ENCODE measurements around the gene SUN5. TPM values are rescaled to one million over a fixed set of nuclear protein-coding genes. Genes with fewer than 3 reads are reported as not detected.

SUN5 gene
- total RNA-seq, 2 experiments from 2014 or later, result not detected

DNA sequence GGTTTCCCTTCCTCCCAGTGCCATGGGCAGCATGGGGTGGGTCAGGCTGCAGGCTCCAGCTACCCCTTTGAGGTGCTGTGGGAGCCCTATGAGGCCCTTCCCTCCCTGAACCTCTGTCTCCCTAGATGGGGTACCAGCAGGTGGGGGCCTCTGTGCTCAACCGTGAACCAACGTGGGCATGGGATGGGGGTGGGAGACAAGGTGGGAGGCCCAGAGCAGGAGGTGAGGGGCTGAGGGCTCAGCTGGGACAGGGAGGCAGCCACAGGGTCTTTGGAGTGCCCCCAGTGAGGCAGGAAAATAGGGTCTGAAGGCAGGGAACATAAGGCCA is 33.3 kb downstream of the SUN5 start:
- H3K36me3 Mint-ChIP-seq (ENCODE audit: low read depth), result no peaks in the 10 kb centered on the region
- POLR2A ChIA-PET, result interaction anchor here (0.8 to 3.9 kb wide), 5 partner anchors 20 to 29 kb away, joined by 3 to 31 read pairs (median 6); no protein-coding TSS in a partner anchor
- Histone ChIP-seq H3K27ac (ENCODE audit: low read depth in 1 of 2, low read length in 2 of 2) (peak overlapping the region; percentile 87 to 98), H3K36me3 (ENCODE audit: insufficient read depth, low read length) (no peaks in the 10 kb centered on the region), H3K4me3 (ENCODE audit: low read length) (peak overlapping the region; percentile 19), H3K27me3 (ENCODE audit: control insufficient read depth in 1 of 2, insufficient read depth in 2 of 2, low read length in 2 of 2) (no peaks in the 10 kb centered on the region), H3K4me1 (ENCODE audit: insufficient read depth, low read length) (peaks cover 99% of the 10 kb centered on the region), H3K9me3 (ENCODE audit: control insufficient read depth in 1 of 2, insufficient read depth in 1 of 2, low read length in 2 of 2) (peaks cover 4 to 5% of the 10 kb centered on the region in 2 experiments)
- ATAC-seq (ENCODE audit: poor library complexity) (no peak), DNase-seq (peak in 2 of 14 experiments; percentile 24 to 33)
- CTCF ChIA-PET, result interaction anchor here (1.4 to 2.2 kb wide), 2 partner anchors 25 to 69 kb away, joined by 5 to 6 read pairs; no protein-coding TSS in a partner anchor
- no peak overlapping the region for H3K27ac Mint-ChIP-seq
- TF ChIP-seq, protein P1, sequence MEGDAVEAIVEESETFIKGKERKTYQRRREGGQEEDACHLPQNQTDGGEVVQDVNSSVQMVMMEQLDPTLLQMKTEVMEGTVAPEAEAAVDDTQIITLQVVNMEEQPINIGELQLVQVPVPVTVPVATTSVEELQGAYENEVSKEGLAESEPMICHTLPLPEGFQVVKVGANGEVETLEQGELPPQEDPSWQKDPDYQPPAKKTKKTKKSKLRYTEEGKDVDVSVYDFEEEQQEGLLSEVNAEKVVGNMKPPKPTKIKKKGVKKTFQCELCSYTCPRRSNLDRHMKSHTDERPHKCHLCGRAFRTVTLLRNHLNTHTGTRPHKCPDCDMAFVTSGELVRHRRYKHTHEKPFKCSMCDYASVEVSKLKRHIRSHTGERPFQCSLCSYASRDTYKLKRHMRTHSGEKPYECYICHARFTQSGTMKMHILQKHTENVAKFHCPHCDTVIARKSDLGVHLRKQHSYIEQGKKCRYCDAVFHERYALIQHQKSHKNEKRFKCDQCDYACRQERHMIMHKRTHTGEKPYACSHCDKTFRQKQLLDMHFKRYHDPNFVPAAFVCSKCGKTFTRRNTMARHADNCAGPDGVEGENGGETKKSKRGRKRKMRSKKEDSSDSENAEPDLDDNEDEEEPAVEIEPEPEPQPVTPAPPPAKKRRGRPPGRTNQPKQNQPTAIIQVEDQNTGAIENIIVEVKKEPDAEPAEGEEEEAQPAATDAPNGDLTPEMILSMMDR (IDR thresholded peaks at IDR 0.05), result no peak
- peaks cover 49% of the 10 kb centered on the region for H3K4me1 Mint-ChIP-seq (ENCODE audit: low read depth)
- no peaks in the 10 kb centered on the region for H3K27me3 Mint-ChIP-seq
- no peaks in the 10 kb centered on the region for H3K9me3 Mint-ChIP-seq
- peak overlapping the region; percentile 5 for H3K4me3 Mint-ChIP-seq
- intact Hi-C loops (cut with DNase I, micrococcal nuclease), result no loop called here

GRCh38 chr20:32970115-32970972 is 33.9 kb downstream of the SUN5 start:
- no peaks in the 10 kb centered on the region for H3K36me3 ChIP-seq (ENCODE audit: insufficient read depth, low read length)
- no peak for ATAC-seq (ENCODE audit: poor library complexity)
- POLR2A ChIA-PET, result interaction anchor here (0.8 to 1.3 kb wide), 3 partner anchors 20 to 25 kb away, joined by 3 to 6 read pairs (median 3); no protein-coding TSS in a partner anchor
- peaks cover 99% of the 10 kb centered on the region for H3K4me1 ChIP-seq (ENCODE audit: insufficient read depth, low read length)
- H3K4me3 Mint-ChIP-seq, result peak overlapping the region; percentile 21
- no peaks in the 10 kb centered on the region for H3K27me3 ChIP-seq (ENCODE audit: control insufficient read depth in 1 of 2, insufficient read depth in 2 of 2, low read length in 2 of 2)
- H3K9me3 ChIP-seq (ENCODE audit: control insufficient read depth in 1 of 2, insufficient read depth in 1 of 2, low read length in 2 of 2), result no peaks in the 10 kb centered on the region
- H3K4me3 ChIP-seq (ENCODE audit: low read length), result peak overlapping the region; percentile 19
- peaks cover 55% of the 10 kb centered on the region for H3K4me1 Mint-ChIP-seq (ENCODE audit: low read depth)
- H3K27ac ChIP-seq (ENCODE audit: low read depth in 1 of 2, low read length in 2 of 2), result peak overlapping the region; percentile 87 to 98
- intact Hi-C loops (cut with DNase I, micrococcal nuclease), result no loop called here
- CTCF ChIA-PET, result interaction anchor here (2.2 kb wide), 1 partner anchor 25 kb away, joined by 5 read pairs; no protein-coding TSS in a partner anchor
- no peaks in the 10 kb centered on the region for H3K9me3 Mint-ChIP-seq
- no peak overlapping the region for H3K27ac Mint-ChIP-seq
- no peaks in the 10 kb centered on the region for H3K36me3 Mint-ChIP-seq (ENCODE audit: low read depth)
- DNase-seq, result peak in 1 of 14 experiments; percentile 22
- TF ChIP-seq, protein P1 (IDR thresholded peaks at IDR 0.05), result no peak
- H3K27me3 Mint-ChIP-seq, result no peaks in the 10 kb centered on the region

DNA sequence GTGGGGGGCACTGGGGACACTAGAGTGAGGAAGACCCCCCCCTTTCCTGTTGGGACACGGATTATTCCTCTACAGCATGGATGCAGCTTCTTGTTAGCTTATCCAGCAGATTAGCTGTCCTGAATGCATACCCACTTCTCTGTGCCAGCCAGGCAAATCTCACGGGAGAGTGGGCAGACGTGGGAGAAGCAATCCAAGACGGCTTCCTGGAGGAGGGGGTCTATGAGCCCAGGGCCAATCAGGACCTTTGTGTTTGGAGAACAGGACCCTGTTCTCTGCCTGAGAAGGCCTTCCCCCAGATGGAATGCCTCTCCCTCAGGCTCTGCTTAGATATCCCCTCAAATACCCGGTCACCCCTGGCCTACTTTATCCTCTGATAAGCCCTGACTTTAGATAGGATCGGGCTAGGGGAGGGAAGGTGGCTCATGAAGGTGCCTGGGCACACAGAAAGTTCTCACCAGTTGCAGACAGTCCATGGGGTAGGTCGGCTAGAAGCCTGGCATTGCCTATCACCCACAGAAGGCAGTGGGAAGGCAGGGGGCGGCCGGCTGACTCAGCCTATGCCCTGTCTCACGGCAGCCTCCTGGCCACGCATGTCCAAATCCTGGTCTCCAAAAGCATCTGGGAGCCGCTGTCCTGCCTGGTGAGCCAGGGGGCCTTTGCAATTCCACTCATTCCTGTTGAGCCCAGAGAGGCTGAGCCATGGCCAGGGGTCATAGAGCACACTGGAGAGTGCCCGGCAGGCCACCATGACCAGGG is 34.7 kb downstream of the SUN5 start:
- peaks cover 63% of the 10 kb centered on the region for H3K4me1 Mint-ChIP-seq (ENCODE audit: low read depth)

More for the DNA sequence above, 34.7 kb downstream of the SUN5 start:
- no peaks in the 10 kb centered on the region for H3K27me3 Mint-ChIP-seq
- peak overlapping the region; percentile 87 to 98 for H3K27ac ChIP-seq (ENCODE audit: low read depth in 1 of 2, low read length in 2 of 2)
- no peak overlapping the region for H3K27ac Mint-ChIP-seq
- no peaks in the 10 kb centered on the region for H3K9me3 Mint-ChIP-seq
- ATAC-seq (ENCODE audit: poor library complexity) (no peak), DNase-seq (peak in 2 of 14 experiments; percentile 14 to 33)
- no peaks in the 10 kb centered on the region for H3K36me3 Mint-ChIP-seq (ENCODE audit: low read depth)
- ChIA-PET POLR2A (interaction anchor here (1.9 to 4.3 kb wide), 2 partner anchors 24 to 149 kb away, joined by 4 to 31 read pairs; partner anchors contain the start of gene MAPRE1), CTCF (no interaction called here)
- intact Hi-C loops (cut with DNase I, micrococcal nuclease), result loop anchor here in 1 of 2 experiments (5.0 kb wide), 1 partner anchor 38 kb away; the partner anchor contains the start of gene BPIFB2
- TF ChIP-seq, protein P1 (IDR thresholded peaks at IDR 0.05), result no peak
- H3K27me3 ChIP-seq (ENCODE audit: control insufficient read depth in 1 of 2, insufficient read depth in 2 of 2, low read length in 2 of 2), result no peaks in the 10 kb centered on the region
- H3K9me3 ChIP-seq (ENCODE audit: control insufficient read depth in 1 of 2, insufficient read depth in 1 of 2, low read length in 2 of 2), result no peaks in the 10 kb centered on the region
- H3K4me1 ChIP-seq (ENCODE audit: insufficient read depth, low read length), result peaks cover 100% of the 10 kb centered on the region
- no peaks in the 10 kb centered on the region for H3K36me3 ChIP-seq (ENCODE audit: insufficient read depth, low read length)
- no peak overlapping the region for H3K4me3 ChIP-seq (ENCODE audit: low read length)
- H3K4me3 Mint-ChIP-seq, result peak overlapping the region; percentile 85

Data from CD4-positive, alpha-beta T cell (primary cell).